Mucosa of descending colon (tissue), 3 donors: ENCODE measurements around the gene YTHDC2. TPM values are rescaled to one million over a fixed set of nuclear protein-coding genes. Genes with fewer than 3 reads are reported as not detected.

Source experiments
- ATAC-seq: fragments of 200-7000 bp; cut with Tn5 transposase; one replicate; pipeline ENCODE4 v1.9.1; 2020; ENCODE audit warnings: mild to moderate bottlenecking, moderate library complexity
- DNase-seq, 3 donors: peaks; one replicate each; pipeline ENCODE4 v3.0.0-alpha.2; 2020
- H3K36me3 ChIP-seq: fragments of 200-600 bp; one replicate; pipeline ENCODE4 v1.8.0; 2021; ENCODE audit warnings: low read depth, mild to moderate bottlenecking
- H3K4me1 ChIP-seq: fragments of 200-600 bp; one replicate; pipeline ENCODE4 v1.8.0; 2021; ENCODE audit warnings: low read depth, mild to moderate bottlenecking
- H3K4me3 ChIP-seq: fragments of 200-600 bp; one replicate; pipeline ENCODE4 v1.8.0; 2021; ENCODE audit warnings: mild to moderate bottlenecking
- H3K9me3 ChIP-seq: fragments of 200-600 bp; one replicate; pipeline ENCODE4 v1.8.0; 2021; ENCODE audit warnings: mild to moderate bottlenecking
- intact Hi-C, 2 donors: fragments of 100-400 bp; cut with DNase I in 1 of 2; cut with micrococcal nuclease in 1 of 2; formaldehyde crosslinking; loops; one replicate each; pipeline versions ENCODE4 v1.11.0 to v1.11.1; 2022; cut with DNase I, micrococcal nuclease
- total RNA-seq, 3 donors: library from RNA; stranded (reverse); fragmentation: NEBNext Ultra II Directional in 2 of 3; extraction: Animal tissue kit (Norgen Biotek cat#: 25700) in 2 of 3; gene quantifications; one replicate each; pipeline versions ENCODE4 v1.2.1 to v1.2.4, GENCODE V29; 2021 to 2023
- TF ChIP-seq, protein P1 (sequence below): fragments of 200-600 bp; IDR thresholded peaks from one replicate; pipeline ENCODE4 v1.8.0; 2022; ENCODE audit warnings: antibody characterized with exemption, mild to moderate bottlenecking
- donor health status: DM: no; HTN: no; CAD: no; lungs with moderate emphysema.
- donor health status: DM: no; HTN: no; CAD: no.
- donor health status: DM: no; HTN: yes; CAD: no.

YTHDC2 gene
- total RNA-seq, 3 donors from 2014 or later: 19.3 to 23.5 (median 22.4) TPM

DNA sequence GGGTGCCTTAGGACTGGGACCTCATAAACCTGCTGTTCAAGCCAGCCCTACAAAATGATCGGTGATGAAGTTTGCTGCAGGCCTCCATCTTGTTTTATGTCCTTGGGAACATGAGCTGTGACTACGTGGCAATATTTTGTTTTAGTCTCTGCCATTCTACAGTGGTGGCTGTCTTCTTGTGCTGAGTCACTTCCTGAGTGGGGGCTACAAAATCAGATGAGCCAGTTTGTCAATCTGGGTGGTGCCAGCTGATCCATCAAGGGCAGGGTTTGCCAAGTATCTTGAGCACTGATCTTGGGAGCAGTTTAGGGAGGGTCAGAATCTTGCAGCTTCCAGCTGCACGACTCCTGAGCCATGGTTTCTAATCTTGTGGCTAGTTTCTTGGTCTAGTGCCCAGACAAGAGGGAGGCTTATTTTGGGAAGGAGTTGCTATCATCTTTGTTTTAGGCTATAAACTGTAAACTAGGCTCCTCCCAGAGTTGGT, 94.7 kb downstream of the YTHDC2 start:
- no peaks in the 10 kb centered on the region for H3K36me3 ChIP-seq
- H3K9me3 ChIP-seq: no peaks in the 10 kb centered on the region
- H3K4me3 ChIP-seq: no peak overlapping the region
- no peaks in the 10 kb centered on the region for H3K4me1 ChIP-seq
- TF ChIP-seq, protein P1, sequence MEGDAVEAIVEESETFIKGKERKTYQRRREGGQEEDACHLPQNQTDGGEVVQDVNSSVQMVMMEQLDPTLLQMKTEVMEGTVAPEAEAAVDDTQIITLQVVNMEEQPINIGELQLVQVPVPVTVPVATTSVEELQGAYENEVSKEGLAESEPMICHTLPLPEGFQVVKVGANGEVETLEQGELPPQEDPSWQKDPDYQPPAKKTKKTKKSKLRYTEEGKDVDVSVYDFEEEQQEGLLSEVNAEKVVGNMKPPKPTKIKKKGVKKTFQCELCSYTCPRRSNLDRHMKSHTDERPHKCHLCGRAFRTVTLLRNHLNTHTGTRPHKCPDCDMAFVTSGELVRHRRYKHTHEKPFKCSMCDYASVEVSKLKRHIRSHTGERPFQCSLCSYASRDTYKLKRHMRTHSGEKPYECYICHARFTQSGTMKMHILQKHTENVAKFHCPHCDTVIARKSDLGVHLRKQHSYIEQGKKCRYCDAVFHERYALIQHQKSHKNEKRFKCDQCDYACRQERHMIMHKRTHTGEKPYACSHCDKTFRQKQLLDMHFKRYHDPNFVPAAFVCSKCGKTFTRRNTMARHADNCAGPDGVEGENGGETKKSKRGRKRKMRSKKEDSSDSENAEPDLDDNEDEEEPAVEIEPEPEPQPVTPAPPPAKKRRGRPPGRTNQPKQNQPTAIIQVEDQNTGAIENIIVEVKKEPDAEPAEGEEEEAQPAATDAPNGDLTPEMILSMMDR: no peak
- ATAC-seq (no peak), DNase-seq (no peak)
- intact Hi-C loops: loop anchor here in 1 of 2 donors (10.0 kb wide), 2 partner anchors 233 to 613 kb away; no protein-coding TSS in a partner anchor

DNA sequence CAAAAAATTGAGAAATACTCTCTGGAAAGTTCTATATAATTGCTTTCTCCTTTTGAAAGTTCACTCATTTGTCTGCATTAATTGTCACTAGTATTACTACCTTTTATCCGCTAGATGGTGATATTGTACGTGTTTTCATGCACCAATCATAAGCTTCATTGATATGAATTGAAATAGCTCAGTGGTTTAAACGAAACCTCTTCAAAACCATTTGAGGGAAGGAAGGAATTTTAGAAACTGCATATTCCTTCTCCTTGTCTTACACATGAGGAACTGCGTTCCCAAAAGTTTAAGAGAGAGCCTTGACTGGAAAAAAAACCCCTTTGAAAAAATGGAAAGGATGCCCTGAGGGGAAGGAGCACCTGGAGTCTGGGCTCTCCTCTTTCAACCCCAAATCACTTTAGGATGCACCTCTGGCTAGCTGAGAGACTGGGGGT, 98.6 kb downstream of the YTHDC2 start:
- ATAC-seq (peak; percentile 53), DNase-seq (no peak)
- TF ChIP-seq, protein P1: no peak
- Histone ChIP-seq H3K4me1 (no peaks in the 10 kb centered on the region), H3K4me3 (no peak overlapping the region), H3K36me3 (no peaks in the 10 kb centered on the region), H3K9me3 (no peaks in the 10 kb centered on the region)
- intact Hi-C loops: no loop called here

DNA sequence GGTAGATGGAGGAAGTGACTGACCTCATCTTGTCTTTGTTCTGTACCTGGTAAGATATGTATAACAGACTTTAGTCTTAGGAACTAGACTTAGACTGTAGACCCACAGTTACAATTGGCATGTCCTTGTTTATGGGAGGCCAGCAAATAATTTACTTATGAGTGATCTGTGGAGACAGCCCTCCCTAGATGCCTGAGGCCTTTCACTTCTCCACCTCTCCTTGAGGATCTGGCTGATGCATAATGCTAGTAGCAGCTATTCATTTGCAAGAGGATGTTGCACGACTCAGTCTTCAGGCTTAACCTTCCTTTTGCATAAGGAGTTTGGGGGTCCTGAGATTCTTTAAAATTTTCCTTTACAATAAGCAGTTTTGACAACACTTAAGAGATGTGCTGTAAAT, 100.7 kb downstream of the YTHDC2 start:
- DNase-seq (no peak), ATAC-seq (no peak)
- H3K4me3 ChIP-seq: no peak overlapping the region
- H3K4me1 ChIP-seq: no peaks in the 10 kb centered on the region
- TF ChIP-seq, protein P1: no peak
- intact Hi-C loops: no loop called here
- H3K9me3 ChIP-seq: no peaks in the 10 kb centered on the region
- H3K36me3 ChIP-seq: no peaks in the 10 kb centered on the region

DNA sequence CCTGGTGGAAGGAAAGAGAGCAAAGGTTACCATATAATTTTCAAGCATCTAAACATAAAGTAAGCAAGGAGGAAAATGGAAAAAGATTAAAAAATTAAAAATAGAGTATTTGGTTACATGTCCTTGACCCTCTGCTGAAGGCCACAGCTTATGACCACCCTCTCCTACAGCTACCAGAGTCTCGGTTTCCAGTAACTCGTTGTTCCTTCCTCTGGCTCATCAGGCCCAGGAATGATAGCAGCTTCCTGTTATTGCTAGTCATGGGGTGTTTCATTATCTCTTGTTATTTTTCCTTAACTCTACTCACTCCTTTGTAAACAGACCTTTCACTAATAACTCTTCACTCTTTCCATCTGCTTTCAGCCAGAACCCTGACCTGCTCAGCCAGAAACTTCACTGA, 102.2 kb downstream of the YTHDC2 start:
- no peaks in the 10 kb centered on the region for H3K36me3 ChIP-seq
- no peaks in the 10 kb centered on the region for H3K4me1 ChIP-seq
- H3K4me3 ChIP-seq: no peak overlapping the region
- ATAC-seq (no peak), DNase-seq (no peak)
- intact Hi-C loops: no loop called here
- TF ChIP-seq, protein P1: no peak
- H3K9me3 ChIP-seq: no peaks in the 10 kb centered on the region

DNA sequence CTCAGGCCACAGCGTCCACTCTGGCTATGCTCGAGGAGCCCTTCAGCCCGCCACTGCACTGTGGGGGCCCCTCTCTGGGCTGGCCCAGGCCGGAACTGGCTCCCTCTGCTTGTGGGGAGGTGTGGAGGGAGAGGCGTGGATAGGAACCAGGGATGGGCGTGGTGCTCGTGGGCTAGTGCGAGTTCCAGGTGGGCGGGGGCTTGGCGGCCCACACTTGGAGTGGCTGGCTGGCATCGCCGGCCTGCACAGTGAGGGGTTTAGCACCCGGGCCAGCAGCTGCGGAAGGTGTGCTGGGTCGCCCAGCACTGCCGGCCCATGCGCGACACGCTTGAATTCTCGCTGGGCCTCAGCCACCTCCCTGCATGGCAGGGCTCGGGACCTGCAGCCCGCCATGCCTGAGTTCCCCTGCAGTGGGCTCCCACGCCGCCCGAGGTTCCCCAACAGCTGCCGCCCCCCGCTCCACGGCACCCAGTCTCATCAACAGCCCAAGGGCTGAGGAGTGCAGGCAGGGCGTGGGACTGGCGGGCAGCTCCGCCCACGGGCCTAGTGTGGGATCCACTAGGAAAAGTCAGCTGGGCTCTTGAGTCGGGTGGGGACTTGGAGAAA, 103.8 kb downstream of the YTHDC2 start:
- DNase-seq (no peak), ATAC-seq (no peak)
- TF ChIP-seq, protein P1: no peak
- no peaks in the 10 kb centered on the region for H3K4me1 ChIP-seq
- H3K36me3 ChIP-seq: no peaks in the 10 kb centered on the region
- H3K4me3 ChIP-seq: no peak overlapping the region
- H3K9me3 ChIP-seq: no peaks in the 10 kb centered on the region
- intact Hi-C loops: no loop called here

DNA sequence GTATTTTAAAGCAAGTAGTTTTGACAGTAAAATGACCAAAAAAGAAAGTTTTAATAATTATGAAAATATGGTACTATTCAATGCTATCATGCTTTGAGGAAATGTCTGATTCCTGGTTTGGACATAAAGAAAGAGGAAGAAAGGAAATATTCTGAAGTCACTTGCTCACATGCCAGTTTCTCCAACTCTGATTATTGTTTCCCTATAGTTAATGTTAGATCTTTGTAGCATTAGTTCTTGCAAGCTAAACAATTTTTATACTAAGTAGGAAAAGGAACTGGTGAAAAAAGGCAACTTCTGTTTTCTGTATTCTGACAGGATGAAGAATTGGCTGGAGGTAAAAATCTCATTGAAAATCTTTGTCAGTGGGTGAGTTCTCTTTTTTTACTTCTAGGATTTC, 119.5 kb downstream of the YTHDC2 start:
- ATAC-seq (no peak), DNase-seq (no peak)
- intact Hi-C loops: no loop called here
- Histone ChIP-seq H3K9me3 (no peaks in the 10 kb centered on the region), H3K4me3 (no peak overlapping the region), H3K36me3 (no peaks in the 10 kb centered on the region), H3K4me1 (no peaks in the 10 kb centered on the region)
- TF ChIP-seq, protein P1: no peak
